ENCODE results near the gene RRP8.
A peak's percentile ranks its signal among the peaks of the same experiment; 100 is the strongest.

The RRP8 gene

GRCh38 chr11:6603287-6604080, at the start of gene RRP8, which contains the start of gene ILK:
Gene RRP8 (minus strand): TSS chr11:6603616. CDS start chr11:6603502, 114 bp downstream.
Gene ILK (plus strand): TSS chr11:6603774. CDS start chr11:6604272, 498 bp downstream.
- DNase-seq (ENCODE audit: low read depth) = peak; percentile 79

GRCh38 chr11:6653097-6653496, 49.7 kb upstream of the RRP8 start:
- DNase-seq (ENCODE audit: low read depth) = no peak

- DNase-seq (ENCODE audit: low read depth) = no peak
Observed at GRCh38 chr11:6652182-6652581, 48.8 kb upstream of the RRP8 start.

GRCh38 chr11:6650980-6651379, 47.6 kb upstream of the RRP8 start:
- DNase-seq (ENCODE audit: low read depth) = peak; percentile 22

GRCh38 chr11:6650104-6650503, 46.7 kb upstream of the RRP8 start:
- no peak for DNase-seq (ENCODE audit: low read depth)

- no peak for DNase-seq (ENCODE audit: low read depth)
Observed at GRCh38 chr11:6648501-6648900, 45.1 kb upstream of the RRP8 start.

GRCh38 chr11:6647836-6648235, 44.4 kb upstream of the RRP8 start:
- DNase-seq (ENCODE audit: low read depth) = no peak

GRCh38 chr11:6646918-6647679, 43.7 kb upstream of the RRP8 start:
- DNase-seq (ENCODE audit: low read depth) = no peak

GRCh38 chr11:6646576-6646917, 43.1 kb upstream of the RRP8 start:
- DNase-seq (ENCODE audit: low read depth) = no peak

- no peak for DNase-seq (ENCODE audit: low read depth)
Observed at GRCh38 chr11:6646071-6646470, 42.7 kb upstream of the RRP8 start.

GRCh38 chr11:6642957-6643356, 39.5 kb upstream of the RRP8 start:
- DNase-seq (ENCODE audit: low read depth) = no peak

- DNase-seq (ENCODE audit: low read depth) = no peak
Observed at GRCh38 chr11:6640985-6641701, 37.7 kb upstream of the RRP8 start.

GRCh38 chr11:6640036-6640984, 36.9 kb upstream of the RRP8 start:
- no peak for DNase-seq (ENCODE audit: low read depth)

GRCh38 chr11:6638429-6638828, 35.0 kb upstream of the RRP8 start:
- DNase-seq (ENCODE audit: low read depth) = no peak

- DNase-seq (ENCODE audit: low read depth) = no peak
Observed at GRCh38 chr11:6637871-6638270, 34.5 kb upstream of the RRP8 start.

GRCh38 chr11:6636480-6636879, 33.1 kb upstream of the RRP8 start:
- DNase-seq (ENCODE audit: low read depth) = no peak

- no peak for DNase-seq (ENCODE audit: low read depth)
Observed at GRCh38 chr11:6635082-6635932, 31.9 kb upstream of the RRP8 start.

GRCh38 chr11:6634534-6634933, 31.1 kb upstream of the RRP8 start:
- no peak for DNase-seq (ENCODE audit: low read depth)

- DNase-seq (ENCODE audit: low read depth) = no peak
Observed at GRCh38 chr11:6633422-6634408, 30.3 kb upstream of the RRP8 start.
